RWPE2 (cell line): ENCODE data around the gene ALDOB.
A peak's percentile ranks its signal among the peaks of the same experiment; 100 is the strongest.

Experiments used
- ATAC-seq: fragments of 200-7000 bp; cut with Tn5 transposase; 3 replicates; pipeline ENCODE4 v1.9.1; 2021; ENCODE audit warnings: low read depth
- DNase-seq: peaks from one replicate; pipeline ENCODE4 v3.0.0-alpha.2; 2020; ENCODE audit warnings: low spot score
- H3K27ac ChIP-seq: fragments of 450-650 bp; 2 replicates; pipeline ENCODE4 v1.5.1; 2017; ENCODE audit warnings: mild to moderate bottlenecking; ENCODE audit not compliant: poor library complexity, severe bottlenecking
- H3K27me3 ChIP-seq: fragments of 250-450 bp; sonication (Bioruptor Pico); 2 replicates; pipeline ENCODE4 v1.5.1; 2021; ENCODE audit warnings: mild to moderate bottlenecking, moderate library complexity; ENCODE audit not compliant: insufficient read depth, poor library complexity, severe bottlenecking
- H3K36me3 ChIP-seq: fragments of 250-450 bp; sonication (Bioruptor Pico); 2 replicates; pipeline ENCODE4 v1.5.1; 2020; ENCODE audit warnings: low read depth, mild to moderate bottlenecking, moderate library complexity
- H3K4me1 ChIP-seq: fragments of 250-450 bp; sonication (Bioruptor Pico); 2 replicates; pipeline ENCODE4 v1.5.1; 2021; ENCODE audit warnings: mild to moderate bottlenecking, moderate library complexity; ENCODE audit not compliant: insufficient read depth, poor library complexity, severe bottlenecking
- H3K4me3 ChIP-seq: fragments of 250-450 bp; sonication (Bioruptor Pico); 2 replicates; pipeline ENCODE4 v1.5.1; 2021; ENCODE audit warnings: mild to moderate bottlenecking, moderate library complexity; ENCODE audit not compliant: severe bottlenecking
- H3K9me3 ChIP-seq: fragments of 250-450 bp; sonication (Bioruptor Pico); 2 replicates; pipeline ENCODE4 v1.5.1; 2021; ENCODE audit warnings: mild to moderate bottlenecking, moderate library complexity; ENCODE audit not compliant: severe bottlenecking
- CTCF ChIP-seq: fragments of 450-650 bp; IDR thresholded peaks from one replicate; pipeline ENCODE4 v1.5.1; 2017; ENCODE audit warnings: mild to moderate bottlenecking, moderate library complexity; ENCODE audit not compliant: poor library complexity, severe bottlenecking

ALDOB gene

DNA sequence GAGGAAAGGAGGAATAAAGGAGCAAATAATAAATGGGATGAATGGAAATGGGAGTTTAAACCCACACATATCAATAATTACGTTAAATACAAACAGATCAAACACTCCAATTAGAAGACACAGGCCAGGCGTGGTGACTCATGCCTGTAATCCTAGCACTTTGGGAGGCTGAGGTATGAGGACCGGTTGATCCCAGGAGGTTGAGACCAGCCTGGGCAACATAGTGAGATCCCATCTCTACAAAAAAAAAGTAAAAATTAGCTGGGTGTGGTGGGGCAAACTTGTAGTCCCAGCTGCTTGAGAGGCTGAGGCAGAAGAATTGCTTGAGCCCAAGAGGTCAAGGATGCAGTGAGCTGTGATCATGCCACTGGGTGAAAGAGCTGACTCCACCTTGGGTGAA is 54.5 kb downstream of the ALDOB start:
- no peaks in the 10 kb centered on the region for H3K4me1 ChIP-seq
- no peaks in the 10 kb centered on the region for H3K27me3 ChIP-seq
- no peak overlapping the region for H3K27ac ChIP-seq
- H3K9me3 ChIP-seq = no peaks in the 10 kb centered on the region
- ATAC-seq (no peak), DNase-seq (no peak)
- H3K36me3 ChIP-seq = no peaks in the 10 kb centered on the region; the same call in 1 of the 2 replicates
- H3K4me3 ChIP-seq = no peak overlapping the region
- no peak for TF ChIP-seq CTCF

DNA sequence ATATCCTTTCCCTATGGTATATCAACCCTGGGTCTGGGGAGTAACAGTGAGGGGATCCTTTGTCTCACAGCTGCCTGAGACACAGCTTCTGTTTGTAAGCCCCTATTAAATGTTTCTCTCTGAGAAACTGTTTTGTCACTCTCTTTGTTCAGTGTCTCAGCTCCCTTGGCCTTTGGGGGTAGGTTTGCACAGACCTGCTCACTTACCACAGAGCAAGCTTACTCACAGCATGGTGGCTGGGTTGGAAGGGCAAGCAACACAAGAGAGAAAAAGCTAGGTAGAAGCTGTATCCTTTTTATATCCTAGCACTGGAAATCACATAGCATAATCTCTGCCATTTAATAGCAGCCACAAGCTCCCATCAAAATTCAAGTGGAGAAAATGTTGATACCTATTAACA is 55.3 kb downstream of the ALDOB start:
- no peak for TF ChIP-seq CTCF
- no peak for ATAC-seq
- no peaks in the 10 kb centered on the region for H3K27me3 ChIP-seq
- no peaks in the 10 kb centered on the region for H3K4me1 ChIP-seq
- H3K9me3 ChIP-seq = no peaks in the 10 kb centered on the region
- H3K27ac ChIP-seq = no peak overlapping the region
- H3K4me3 ChIP-seq = no peak overlapping the region
- H3K36me3 ChIP-seq = no peaks in the 10 kb centered on the region; the same call in 1 of the 2 replicates
- no peak for DNase-seq

GRCh38 chr9:101376111-101376848 is 59.3 kb downstream of the ALDOB start:
- no peak overlapping the region for H3K4me3 ChIP-seq
- no peaks in the 10 kb centered on the region for H3K27me3 ChIP-seq

DNA sequence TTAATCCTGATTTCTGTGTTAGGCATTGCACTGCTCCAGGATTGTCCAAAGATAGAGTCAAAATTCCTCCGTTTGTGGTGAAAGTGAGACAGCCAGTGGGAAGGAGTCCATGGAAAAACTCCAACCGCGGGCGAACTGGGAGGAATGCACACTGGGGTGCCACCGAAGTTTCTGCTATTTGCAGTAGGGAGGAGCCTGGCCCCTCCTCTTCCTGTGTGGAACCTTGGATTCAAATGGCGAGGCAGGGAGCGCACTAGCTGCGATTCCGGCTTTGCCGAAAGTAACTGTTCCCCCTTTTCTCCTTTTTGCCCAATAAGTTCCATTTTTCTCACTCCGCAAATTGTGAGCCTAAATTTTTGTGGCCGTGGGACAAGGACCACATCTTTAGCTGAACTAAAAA is 60.0 kb downstream of the ALDOB start:
- no peak for TF ChIP-seq CTCF
- Histone ChIP-seq H3K27ac (no peak overlapping the region), H3K4me3 (no peak overlapping the region), H3K9me3 (no peaks in the 10 kb centered on the region), H3K4me1 (no peaks in the 10 kb centered on the region), H3K36me3 (no peaks in the 10 kb centered on the region), H3K27me3 (no peaks in the 10 kb centered on the region)
- DNase-seq = no peak
- ATAC-seq = no peak

More at GRCh38 chr9:101376111-101376848, 59.3 kb downstream of the ALDOB start:
- Histone ChIP-seq H3K9me3 (no peaks in the 10 kb centered on the region), H3K27ac (no peak overlapping the region), H3K36me3 (no peaks in the 10 kb centered on the region), H3K4me1 (no peaks in the 10 kb centered on the region)
- ATAC-seq (peak; percentile 74), DNase-seq (no peak)
- no peak for TF ChIP-seq CTCF
